Measurements from ENCODE around the gene RHO. TPM values are rescaled to one million over a fixed set of nuclear protein-coding genes. Genes with fewer than 3 reads are reported as not detected.
"Not testable (repeated sequence)": the region's sequence is repeated elsewhere in the genome, so short reads cannot be mapped to it uniquely, and the experiment has no call there.

RHO gene
- total RNA-seq, 1 donor from 2014 or later: not detected

- no peaks in the 10 kb centered on the region for H3K27me3 ChIP-seq (ENCODE audit: control insufficient read depth, insufficient read depth, low read length)
- TF ChIP-seq CTCF (IDR thresholded peaks at IDR 0.05; ENCODE audit: insufficient read depth, low read length, poor library complexity, severe bottlenecking): no peak
- no peak overlapping the region for H3K4me3 ChIP-seq (ENCODE audit: low read depth, low read length)
- peaks cover 2% of the 10 kb centered on the region for H3K36me3 ChIP-seq (ENCODE audit: control insufficient read depth, insufficient read depth, low read length)
- DNase-seq (ENCODE audit: low read depth): peak; percentile 43
Observed at GRCh38 chr3:129491794-129492193, 36.6 kb upstream of the RHO start.

GRCh38 chr3:129492691-129493090, 35.7 kb upstream of the RHO start:
- peaks cover 2% of the 10 kb centered on the region for H3K36me3 ChIP-seq (ENCODE audit: control insufficient read depth, insufficient read depth, low read length)
- no peak overlapping the region for H3K4me3 ChIP-seq (ENCODE audit: low read depth, low read length)
- no peaks in the 10 kb centered on the region for H3K27me3 ChIP-seq (ENCODE audit: control insufficient read depth, insufficient read depth, low read length)
- DNase-seq (ENCODE audit: low read depth): no peak
- no peak for TF ChIP-seq CTCF (IDR thresholded peaks at IDR 0.05; ENCODE audit: insufficient read depth, low read length, poor library complexity, severe bottlenecking)

GRCh38 chr3:129493206-129493605, 35.2 kb upstream of the RHO start:
- peaks cover 2% of the 10 kb centered on the region for H3K36me3 ChIP-seq (ENCODE audit: control insufficient read depth, insufficient read depth, low read length)
- no peak for TF ChIP-seq CTCF (IDR thresholded peaks at IDR 0.05; ENCODE audit: insufficient read depth, low read length, poor library complexity, severe bottlenecking)
- no peak overlapping the region for H3K4me3 ChIP-seq (ENCODE audit: low read depth, low read length)
- no peaks in the 10 kb centered on the region for H3K27me3 ChIP-seq (ENCODE audit: control insufficient read depth, insufficient read depth, low read length)
- DNase-seq (ENCODE audit: low read depth): no peak

GRCh38 chr3:129494499-129494898, 33.9 kb upstream of the RHO start:
- H3K4me3 ChIP-seq (ENCODE audit: low read depth, low read length); H3K36me3 ChIP-seq (ENCODE audit: control insufficient read depth, insufficient read depth, low read length); H3K27me3 ChIP-seq (ENCODE audit: control insufficient read depth, insufficient read depth, low read length); DNase-seq (ENCODE audit: low read depth): not testable (repeated sequence)

GRCh38 chr3:129495006-129495639, 33.3 kb upstream of the RHO start:
- peak; percentile 42 for DNase-seq (ENCODE audit: low read depth)
- not testable (repeated sequence) for H3K36me3 ChIP-seq (ENCODE audit: control insufficient read depth, insufficient read depth, low read length); H3K4me3 ChIP-seq (ENCODE audit: low read depth, low read length); H3K27me3 ChIP-seq (ENCODE audit: control insufficient read depth, insufficient read depth, low read length)

- not testable (repeated sequence) for H3K36me3 ChIP-seq (ENCODE audit: control insufficient read depth, insufficient read depth, low read length); H3K27me3 ChIP-seq (ENCODE audit: control insufficient read depth, insufficient read depth, low read length); DNase-seq (ENCODE audit: low read depth)
Observed at GRCh38 chr3:129497876-129498275, 30.6 kb upstream of the RHO start.

GRCh38 chr3:129498603-129499488, 29.6 kb upstream of the RHO start:
- not testable (repeated sequence) for H3K4me3 ChIP-seq (ENCODE audit: low read depth, low read length); H3K36me3 ChIP-seq (ENCODE audit: control insufficient read depth, insufficient read depth, low read length); H3K27me3 ChIP-seq (ENCODE audit: control insufficient read depth, insufficient read depth, low read length); DNase-seq (ENCODE audit: low read depth)

More at GRCh38 chr3:129497876-129498275, 30.6 kb upstream of the RHO start:
- H3K4me3 ChIP-seq (ENCODE audit: low read depth, low read length): not testable (repeated sequence)

GRCh38 chr3:129499604-129500333, 28.7 kb upstream of the RHO start:
- not testable (repeated sequence) for DNase-seq (ENCODE audit: low read depth); H3K27me3 ChIP-seq (ENCODE audit: control insufficient read depth, insufficient read depth, low read length); H3K36me3 ChIP-seq (ENCODE audit: control insufficient read depth, insufficient read depth, low read length); H3K4me3 ChIP-seq (ENCODE audit: low read depth, low read length)

Data from kidney epithelial cell (primary cell).